Transverse colon (tissue), 4 donors: ENCODE data around the gene FIBCD1. TPM values are rescaled to one million over a fixed set of nuclear protein-coding genes. Genes with fewer than 3 reads are reported as not detected.

Experiments used
- DNase-seq: peaks from one replicate; pipeline ENCODE4 v3.0.0-alpha.2; 2019
- H3K27ac ChIP-seq, 4 donors: fragments of 200-600 bp; sonication (generic); 2 replicates each; pipeline ENCODE4 v1.5.1; 2016 to 2018; ENCODE audit warnings: inconsistent platforms in 4 of 4
- H3K27me3 ChIP-seq: fragments of 200-600 bp; sonication (generic); 2 replicates; pipeline ENCODE4 v1.5.1; 2017; ENCODE audit warnings: inconsistent platforms
- H3K36me3 ChIP-seq, 4 donors: fragments of 200-600 bp; sonication (generic); 2 replicates each; pipeline ENCODE4 v1.5.1; 2017 to 2019; ENCODE audit warnings: inconsistent platforms in 4 of 4
- H3K4me1 ChIP-seq, 4 donors: fragments of 200-600 bp; sonication (generic); 2 replicates each; pipeline ENCODE4 v1.5.1; 2017 to 2020; ENCODE audit warnings: inconsistent platforms in 4 of 4
- H3K4me3 ChIP-seq, 4 donors: fragments of 200-600 bp; sonication (generic); 1 replicate in 1 of 4; 2 replicates in 3 of 4; pipeline versions ENCODE4 v1.5.1 to v1.6.1; 2017 to 2019; ENCODE audit warnings: inconsistent platforms in 4 of 4
- H3K9me3 ChIP-seq, 2 donors: fragments of 200-600 bp; sonication (generic); 2 replicates each; pipeline ENCODE4 v1.5.1; 2017 to 2019; ENCODE audit warnings: inconsistent platforms in 2 of 2
- EP300 ChIP-seq: sonication (generic); formaldehyde crosslinking; IDR thresholded peaks from one replicate; pipeline ENCODE4 v1.6.1; 2017; ENCODE audit warnings: antibody characterized with exemption, low read depth
- POLR2A ChIP-seq: fragments of 450-650 bp; IDR thresholded peaks from one replicate; pipeline ENCODE4 v1.6.1; 2016; ENCODE audit warnings: antibody characterized with exemption, mild to moderate bottlenecking, moderate library complexity
- POLR2AphosphoS5 ChIP-seq, 3 donors: sonication (generic); formaldehyde crosslinking; IDR thresholded peaks; one replicate each; pipeline ENCODE4 v1.6.1; 2016; ENCODE audit warnings: antibody characterized with exemption in 3 of 3
- WGBS, 2 donors: methylation state at CpG; one replicate each; pipeline ENCODE4 v1.1.5; 2018; ENCODE audit warnings: low coverage in 1 of 2; 5-methylcytosine and 5-hydroxymethylcytosine counted together
- in situ Hi-C, 4 donors: fragments of 200-750 bp; cut with MboI; loops; one replicate each; pipeline versions ENCODE4 v1.15.0 to v1.15.1; 2017; ENCODE audit warnings: low sequenced_read_pairs in 3 of 4, low pct_ligation_motif_present in 1 of 4, low pct_unique_long_range_greater_than_20kb in 1 of 4
- intact Hi-C: fragments of 100-400 bp; cut with DNase I; formaldehyde crosslinking; loops from one replicate; pipeline ENCODE4 v1.15.1; 2023; ENCODE audit warnings: low total_unique reads
- total RNA-seq, 4 donors: library from RNA; depleted of rRNA; stranded (reverse); fragments of >200 nt; gene quantifications; one replicate each; pipeline ENCODE4 v1.1.0, GENCODE V29; 2016
- TF ChIP-seq, protein P1 (sequence below), 5 experiments: fragments of 200-600 bp in 3 of 5; fragments of 450-650 bp in 2 of 5; sonication (generic) in 3 of 5; IDR thresholded peaks; 1 replicate in 2 of 5; 2 replicates in 3 of 5; pipeline ENCODE4 v1.5.1; 2016 to 2017; ENCODE audit warnings: antibody characterized with exemption in 5 of 5, inconsistent platforms in 3 of 5, mild to moderate bottlenecking in 2 of 5, moderate library complexity in 1 of 5

FIBCD1 gene
- total RNA-seq, 4 donors from 2014 or later, result 1.6 to 54.7 (median 3.3) TPM; not detected in 1

DNA sequence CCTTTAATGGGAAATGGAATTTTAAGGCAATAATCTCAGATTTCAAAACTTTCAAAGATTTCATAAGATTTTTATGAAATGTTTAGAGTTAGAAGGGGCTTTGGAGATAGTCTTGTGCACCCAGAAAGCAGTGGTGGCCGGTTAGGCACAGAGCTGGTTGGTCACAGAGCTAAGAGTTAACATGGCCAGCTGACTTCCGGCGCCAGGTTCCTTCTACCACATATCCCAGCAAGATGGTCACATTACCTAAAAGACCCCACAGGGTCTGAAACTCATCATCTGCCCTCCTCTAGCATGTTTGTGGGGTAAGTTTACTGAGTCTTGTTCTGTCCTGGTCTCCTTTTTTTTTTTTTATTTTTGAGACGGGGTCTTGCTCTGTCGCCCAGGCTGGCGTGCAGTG is 61.7 kb downstream of the FIBCD1 start:
- WGBS, 2 donors, result 95 to 100% methylated on average over 1 to 6 of the region's 6 CpGs
- H3K27ac ChIP-seq, result no peak overlapping the region
- no peak overlapping the region for H3K4me3 ChIP-seq
- TF ChIP-seq, protein P1, sequence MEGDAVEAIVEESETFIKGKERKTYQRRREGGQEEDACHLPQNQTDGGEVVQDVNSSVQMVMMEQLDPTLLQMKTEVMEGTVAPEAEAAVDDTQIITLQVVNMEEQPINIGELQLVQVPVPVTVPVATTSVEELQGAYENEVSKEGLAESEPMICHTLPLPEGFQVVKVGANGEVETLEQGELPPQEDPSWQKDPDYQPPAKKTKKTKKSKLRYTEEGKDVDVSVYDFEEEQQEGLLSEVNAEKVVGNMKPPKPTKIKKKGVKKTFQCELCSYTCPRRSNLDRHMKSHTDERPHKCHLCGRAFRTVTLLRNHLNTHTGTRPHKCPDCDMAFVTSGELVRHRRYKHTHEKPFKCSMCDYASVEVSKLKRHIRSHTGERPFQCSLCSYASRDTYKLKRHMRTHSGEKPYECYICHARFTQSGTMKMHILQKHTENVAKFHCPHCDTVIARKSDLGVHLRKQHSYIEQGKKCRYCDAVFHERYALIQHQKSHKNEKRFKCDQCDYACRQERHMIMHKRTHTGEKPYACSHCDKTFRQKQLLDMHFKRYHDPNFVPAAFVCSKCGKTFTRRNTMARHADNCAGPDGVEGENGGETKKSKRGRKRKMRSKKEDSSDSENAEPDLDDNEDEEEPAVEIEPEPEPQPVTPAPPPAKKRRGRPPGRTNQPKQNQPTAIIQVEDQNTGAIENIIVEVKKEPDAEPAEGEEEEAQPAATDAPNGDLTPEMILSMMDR (IDR thresholded peaks at IDR 0.05), result no peak
- no peak for TF ChIP-seq POLR2A
- TF ChIP-seq EP300, result no peak
- TF ChIP-seq POLR2AphosphoS5 (IDR thresholded peaks at IDR 0.05), result no peak
- in situ Hi-C loops, result no loop called here
- H3K9me3 ChIP-seq, result no peaks in the 10 kb centered on the region
- H3K27me3 ChIP-seq, result no peaks in the 10 kb centered on the region
- no peak for DNase-seq
- H3K4me1 ChIP-seq, result peaks cover 11 to 18% (median 15%) of the 10 kb centered on the region in 4 donors
- intact Hi-C loops, result no loop called here
- H3K36me3 ChIP-seq, result peaks cover 0 to 78% (median 35%) of the 10 kb centered on the region in 4 donors

DNA sequence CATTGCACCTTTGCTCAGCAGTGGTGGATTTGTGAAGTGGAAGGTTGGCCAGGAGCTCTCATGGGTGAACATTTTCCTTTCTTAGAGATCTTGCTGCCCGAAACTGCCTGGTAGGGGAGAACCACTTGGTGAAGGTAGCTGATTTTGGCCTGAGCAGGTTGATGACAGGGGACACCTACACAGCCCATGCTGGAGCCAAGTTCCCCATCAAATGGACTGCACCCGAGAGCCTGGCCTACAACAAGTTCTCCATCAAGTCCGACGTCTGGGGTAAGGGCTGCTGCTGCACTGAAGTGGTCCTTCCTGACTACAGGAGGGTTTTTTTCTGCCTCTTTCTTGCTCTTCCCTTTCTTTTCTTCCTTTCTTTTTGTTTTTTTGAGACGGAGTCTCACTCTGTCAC is 64.3 kb downstream of the FIBCD1 start:
- no peaks in the 10 kb centered on the region for H3K9me3 ChIP-seq
- intact Hi-C loops (no loop called here), in situ Hi-C loops (loop anchor here in 1 of 4 donors (25.0 kb wide), 1 partner anchor 112 kb away; no protein-coding TSS in a partner anchor)
- peaks cover 0 to 61% (median 26%) of the 10 kb centered on the region in 4 donors for H3K36me3 ChIP-seq
- no peaks in the 10 kb centered on the region for H3K27me3 ChIP-seq
- no peak overlapping the region for H3K4me3 ChIP-seq
- TF ChIP-seq, protein P1 (IDR thresholded peaks at IDR 0.05), result no peak
- no peak for TF ChIP-seq POLR2A
- TF ChIP-seq EP300, result no peak
- no peak for TF ChIP-seq POLR2AphosphoS5 (IDR thresholded peaks at IDR 0.05)
- no peak for DNase-seq
- no peak overlapping the region for H3K27ac ChIP-seq
- WGBS, 2 donors, result 92% methylated on average over 5 of the region's 5 CpGs; no CpG with 5 or more reads in 1 of the 2 donors
- peaks cover 11 to 33% (median 23%) of the 10 kb centered on the region in 4 donors for H3K4me1 ChIP-seq

DNA sequence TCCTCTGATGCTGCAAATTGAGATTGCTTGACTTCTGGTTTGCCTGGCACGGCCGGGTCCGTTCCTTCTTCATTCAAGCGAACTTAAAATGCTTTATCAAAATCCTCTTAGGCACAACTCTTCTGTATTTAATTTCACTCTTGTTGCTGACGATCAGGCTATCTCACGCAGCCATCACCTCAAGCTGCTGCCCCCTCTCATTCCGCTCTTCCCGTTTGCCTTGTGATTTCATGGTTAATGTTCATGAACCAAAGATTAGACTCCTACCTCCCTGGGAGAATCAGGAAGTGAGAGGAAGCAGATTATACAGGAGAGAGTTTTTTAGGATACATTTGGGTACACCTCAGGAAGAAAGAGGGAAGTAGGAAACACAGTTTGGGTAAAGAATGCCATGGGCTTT is 65.1 kb downstream of the FIBCD1 start:
- Histone ChIP-seq H3K36me3 (peaks cover 0 to 53% (median 23%) of the 10 kb centered on the region in 4 donors), H3K9me3 (no peaks in the 10 kb centered on the region), H3K27me3 (no peaks in the 10 kb centered on the region), H3K27ac (peak overlapping the region in 3 of 4 donors; percentile 65 to 78 (median 73)), H3K4me1 (peaks cover 15 to 41% (median 27%) of the 10 kb centered on the region in 4 donors), H3K4me3 (no peak overlapping the region)
- intact Hi-C loops (no loop called here), in situ Hi-C loops (loop anchor here in 1 of 4 donors (25.0 kb wide), 1 partner anchor 112 kb away; no protein-coding TSS in a partner anchor)
- DNase-seq, result no peak
- WGBS, 2 donors, result 88 to 92% methylated on average over 8 of the region's 8 CpGs
- TF ChIP-seq POLR2AphosphoS5 (IDR thresholded peaks at IDR 0.05), result no peak
- TF ChIP-seq EP300, result no peak
- no peak for TF ChIP-seq POLR2A
- TF ChIP-seq, protein P1 (IDR thresholded peaks at IDR 0.05), result no peak

DNA sequence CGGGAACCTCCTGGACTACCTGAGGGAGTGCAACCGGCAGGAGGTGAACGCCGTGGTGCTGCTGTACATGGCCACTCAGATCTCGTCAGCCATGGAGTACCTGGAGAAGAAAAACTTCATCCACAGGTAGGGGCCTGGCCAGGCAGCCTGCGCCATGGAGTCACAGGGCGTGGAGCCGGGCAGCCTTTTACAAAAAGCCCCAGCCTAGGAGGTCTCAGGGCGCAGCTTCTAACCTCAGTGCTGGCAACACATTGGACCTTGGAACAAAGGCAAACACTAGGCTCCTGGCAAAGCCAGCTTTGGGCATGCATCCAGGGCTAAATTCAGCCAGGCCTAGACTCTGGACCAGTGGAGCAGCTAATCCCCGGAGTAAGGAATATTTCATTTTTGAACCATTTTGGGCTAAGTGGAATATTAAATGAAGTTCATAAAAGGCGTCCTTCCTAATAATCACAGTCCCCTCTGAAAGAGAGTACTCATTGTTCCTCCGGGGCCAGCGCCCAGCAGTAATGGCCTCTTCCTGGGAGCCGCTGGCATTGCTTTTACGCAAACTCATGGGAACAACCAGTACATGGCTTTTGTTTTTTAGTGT is 66.0 kb downstream of the FIBCD1 start:
- no peak overlapping the region for H3K4me3 ChIP-seq
- TF ChIP-seq EP300, result no peak
- peak in 2 of 3 donors; percentile 40 to 44 for TF ChIP-seq POLR2AphosphoS5 (IDR thresholded peaks at IDR 0.05)
- H3K27me3 ChIP-seq, result no peaks in the 10 kb centered on the region
- H3K27ac ChIP-seq, result peak overlapping the region; percentile 65 to 78 (median 70)
- DNase-seq, result peak; percentile 86
- in situ Hi-C loops, result loop anchor here in 1 of 4 donors (25.0 kb wide), 1 partner anchor 111 kb away; no protein-coding TSS in a partner anchor
- WGBS, 2 donors, result 49 to 56% methylated on average over 4 to 15 of the region's 15 CpGs
- H3K4me1 ChIP-seq, result peaks cover 15 to 47% (median 29%) of the 10 kb centered on the region in 4 donors
- peaks cover 0 to 43% (median 20%) of the 10 kb centered on the region in 4 donors for H3K36me3 ChIP-seq
- H3K9me3 ChIP-seq, result no peaks in the 10 kb centered on the region
- intact Hi-C loops, result no loop called here
